Epithelial cell of proximal tubule (primary cell): ENCODE results near the gene ATP8B3. TPM values are rescaled to one million over a fixed set of nuclear protein-coding genes. Genes with fewer than 3 reads are reported as not detected.

Experiments used
- DNase-seq: peaks from one replicate; pipeline ENCODE4 v3.0.0-alpha.2; 2011; ENCODE audit warnings: low read depth
- H3K4me3 ChIP-seq: 2 replicates; pipeline ENCODE4 v1.5.1; 2011; ENCODE audit warnings: low read depth, mild to moderate bottlenecking, low read length
- total RNA-seq: library from RNA; depleted of rRNA; stranded (reverse); fragments of >200 nt; gene quantifications from 2 replicates; pipeline ENCODE4 v1.2.3, GENCODE V29; 2015
- TF ChIP-seq, protein P1 (sequence below): conservative IDR thresholded peaks from 2 replicates; pipeline ENCODE4 v1.5.1; 2012; ENCODE audit warnings: low read depth, mild to moderate bottlenecking, low read length

ATP8B3 gene
- total RNA-seq, 1 donor from 2014 or later = 1.7 TPM

GRCh38 chr19:1789261-1790041, 22.6 kb downstream of the ATP8B3 start:
- DNase-seq = no peak
- no peak overlapping the region for H3K4me3 ChIP-seq
- TF ChIP-seq, protein P1, sequence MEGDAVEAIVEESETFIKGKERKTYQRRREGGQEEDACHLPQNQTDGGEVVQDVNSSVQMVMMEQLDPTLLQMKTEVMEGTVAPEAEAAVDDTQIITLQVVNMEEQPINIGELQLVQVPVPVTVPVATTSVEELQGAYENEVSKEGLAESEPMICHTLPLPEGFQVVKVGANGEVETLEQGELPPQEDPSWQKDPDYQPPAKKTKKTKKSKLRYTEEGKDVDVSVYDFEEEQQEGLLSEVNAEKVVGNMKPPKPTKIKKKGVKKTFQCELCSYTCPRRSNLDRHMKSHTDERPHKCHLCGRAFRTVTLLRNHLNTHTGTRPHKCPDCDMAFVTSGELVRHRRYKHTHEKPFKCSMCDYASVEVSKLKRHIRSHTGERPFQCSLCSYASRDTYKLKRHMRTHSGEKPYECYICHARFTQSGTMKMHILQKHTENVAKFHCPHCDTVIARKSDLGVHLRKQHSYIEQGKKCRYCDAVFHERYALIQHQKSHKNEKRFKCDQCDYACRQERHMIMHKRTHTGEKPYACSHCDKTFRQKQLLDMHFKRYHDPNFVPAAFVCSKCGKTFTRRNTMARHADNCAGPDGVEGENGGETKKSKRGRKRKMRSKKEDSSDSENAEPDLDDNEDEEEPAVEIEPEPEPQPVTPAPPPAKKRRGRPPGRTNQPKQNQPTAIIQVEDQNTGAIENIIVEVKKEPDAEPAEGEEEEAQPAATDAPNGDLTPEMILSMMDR = no peak

- no peak for DNase-seq
- no peak overlapping the region for H3K4me3 ChIP-seq
- TF ChIP-seq, protein P1 = no peak
Measured at GRCh38 chr19:1787116-1787515, 25.0 kb downstream of the ATP8B3 start.

DNA sequence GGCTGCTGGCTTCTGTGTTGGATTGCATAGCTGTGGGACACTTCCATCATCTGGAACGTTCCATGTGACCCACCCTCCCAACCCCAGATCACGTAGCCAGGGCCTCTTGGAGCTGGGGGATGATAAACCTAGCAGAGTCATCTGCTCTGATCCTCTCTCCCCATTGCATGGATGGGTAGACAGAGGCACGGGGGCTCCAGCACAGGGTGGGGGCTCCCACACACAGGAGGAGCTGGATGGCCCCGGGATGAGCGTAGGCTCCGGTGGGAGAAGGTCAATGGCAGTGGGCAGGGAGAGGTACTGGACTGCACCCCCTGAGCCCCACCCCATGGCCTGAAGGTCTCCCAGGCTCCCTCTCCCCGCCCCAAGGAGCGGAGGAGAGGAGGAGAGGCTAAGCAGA, 25.4 kb downstream of the ATP8B3 start:
- H3K4me3 ChIP-seq = no peak overlapping the region
- no peak for DNase-seq
- TF ChIP-seq, protein P1 = no peak

- TF ChIP-seq, protein P1 = no peak
- DNase-seq = no peak
- no peak overlapping the region for H3K4me3 ChIP-seq
Measured at GRCh38 chr19:1785310-1785709, 26.8 kb downstream of the ATP8B3 start.

- no peak overlapping the region for H3K4me3 ChIP-seq
- TF ChIP-seq, protein P1 = no peak
- no peak for DNase-seq
Measured at GRCh38 chr19:1783874-1784273, 28.2 kb downstream of the ATP8B3 start.

GRCh38 chr19:1783354-1783753, 28.7 kb downstream of the ATP8B3 start:
- no peak for DNase-seq
- H3K4me3 ChIP-seq = no peak overlapping the region
- TF ChIP-seq, protein P1 = no peak

GRCh38 chr19:1782521-1782920, 29.6 kb downstream of the ATP8B3 start:
- TF ChIP-seq, protein P1 = no peak
- DNase-seq = no peak
- no peak overlapping the region for H3K4me3 ChIP-seq
